T-cell (primary cell): ENCODE results near the gene GARIN1A. TPM values are rescaled to one million over a fixed set of nuclear protein-coding genes. Genes with fewer than 3 reads are reported as not detected.

Experiments used
- ATAC-seq, 4 experiments: fragments of 200-7000 bp in 3 of 4; fragments of 150-1000 bp in 1 of 4; cut with Tn5 transposase; replicated peaks in 1 of 4; 1 replicate in 3 of 4; 2 replicates in 1 of 4; pipeline ENCODE4 v1.10.0; 2021; ENCODE audit warnings: moderate library complexity in 3 of 4, mild to moderate bottlenecking in 2 of 4, moderate number of reproducible peaks in 1 of 4
- CTCF ChIA-PET, 2 donors: fragments of 300-600 bp; sonication (Branson Sonifier 250); formaldehyde crosslinking; loops; one replicate each; lab custom pipeline; 2022; ENCODE audit warnings: antibody characterized with exemption in 2 of 2; lab: Charles Lee
- POLR2A ChIA-PET, 2 donors: fragments of 300-600 bp; sonication (Branson Sonifier 250); formaldehyde crosslinking; loops; one replicate each; lab custom pipeline; 2022; ENCODE audit warnings: antibody characterized with exemption in 2 of 2; lab: Charles Lee
- DNase-seq, 35 experiments: peaks; one replicate each; pipeline versions ENCODE4 v3.0.0 to v3.0.0-alpha.2; 2013 to 2023
- H3K27ac ChIP-seq: one replicate; pipeline ENCODE4 v1.5.1; 2013; ENCODE audit warnings: low read length
- H3K27me3 ChIP-seq, 2 experiments: replicated peaks in 1 of 2; 1 replicate in 1 of 2; 2 replicates in 1 of 2; pipeline versions ENCODE4 v1.6.1 to v1.7.0; 2013; ENCODE audit warnings: low read length in 1 of 2, mixed read lengths in 1 of 2; ENCODE audit not compliant: control insufficient read depth in 2 of 2, insufficient read depth in 2 of 2; ENCODE audit errors: extremely low read depth in 1 of 2
- H3K36me3 ChIP-seq, 2 donors: 1 replicate in 1 of 2; 2 replicates in 1 of 2; pipeline versions ENCODE4 v1.6.1 to v1.7.0; 2013; ENCODE audit warnings: low read length in 1 of 2; ENCODE audit not compliant: control insufficient read depth in 2 of 2, insufficient read depth in 1 of 2; ENCODE audit errors: extremely low read depth in 1 of 2
- H3K4me1 ChIP-seq, 2 experiments: 1 replicate in 1 of 2; 2 replicates in 1 of 2; pipeline versions ENCODE4 v1.6.1 to v1.7.0; 2013; ENCODE audit warnings: low read length in 2 of 2, mixed read lengths in 1 of 2; ENCODE audit not compliant: insufficient read depth in 2 of 2, control insufficient read depth in 1 of 2; ENCODE audit errors: extremely low read depth in 1 of 2
- H3K4me3 ChIP-seq, 2 donors: 1 replicate in 1 of 2; 2 replicates in 1 of 2; pipeline versions ENCODE4 v1.5.1 to v1.7.0; 2013; ENCODE audit warnings: mild to moderate bottlenecking in 2 of 2, low read length in 1 of 2, moderate library complexity in 1 of 2; ENCODE audit not compliant: control insufficient read depth in 1 of 2; ENCODE audit errors: extremely low read depth in 1 of 2
- H3K9me3 ChIP-seq: 2 replicates; pipeline ENCODE4 v1.7.0; 2013
- H3K27ac Mint-ChIP-seq, 2 donors: one replicate each; pipeline ENCODE4 v1.8.0; 2020 to 2021; ENCODE audit warnings: mild to moderate bottlenecking in 2 of 2, mixed read lengths in 2 of 2
- H3K27me3 Mint-ChIP-seq, 2 donors: one replicate each; pipeline ENCODE4 v1.8.0; 2021 to 2022; ENCODE audit warnings: mixed read lengths in 2 of 2
- H3K36me3 Mint-ChIP-seq: one replicate; pipeline ENCODE4 v1.8.0; 2021; ENCODE audit warnings: mixed read lengths
- H3K4me1 Mint-ChIP-seq, 3 donors: one replicate each; pipeline ENCODE4 v1.8.0; 2020 to 2022; ENCODE audit warnings: mixed read lengths in 3 of 3, mild to moderate bottlenecking in 1 of 3
- H3K4me3 Mint-ChIP-seq, 3 donors: one replicate each; pipeline ENCODE4 v1.8.0; 2020 to 2022; ENCODE audit warnings: mild to moderate bottlenecking in 3 of 3, mixed read lengths in 3 of 3, moderate library complexity in 3 of 3
- H3K9me3 Mint-ChIP-seq, 3 donors: one replicate each; pipeline ENCODE4 v1.8.0; 2020 to 2022; ENCODE audit warnings: mixed read lengths in 3 of 3
- WGBS: methylation state at CpG from one replicate; pipeline ENCODE4 v1.1.5; 2013; ENCODE audit warnings: missing lambda C conversion rate; ENCODE audit not compliant: insufficient coverage; 5-methylcytosine and 5-hydroxymethylcytosine counted together
- total RNA-seq, 35 experiments: library from RNA in 6 of 35; stranded (reverse) in 6 of 35; fragments of 120-200 nt in 1 of 35; gene quantifications; one replicate each; pipeline versions ENCODE4 v1.2.1 to v1.2.4 and lab custom pipeline; 2013 to 2026

Gene GARIN1A
- total RNA-seq, 5 donors from 2014 or later (not counting 1 experiment from before 2014, with no cell fraction given): 1.4 to 3.7 (median 3.2) TPM

DNA sequence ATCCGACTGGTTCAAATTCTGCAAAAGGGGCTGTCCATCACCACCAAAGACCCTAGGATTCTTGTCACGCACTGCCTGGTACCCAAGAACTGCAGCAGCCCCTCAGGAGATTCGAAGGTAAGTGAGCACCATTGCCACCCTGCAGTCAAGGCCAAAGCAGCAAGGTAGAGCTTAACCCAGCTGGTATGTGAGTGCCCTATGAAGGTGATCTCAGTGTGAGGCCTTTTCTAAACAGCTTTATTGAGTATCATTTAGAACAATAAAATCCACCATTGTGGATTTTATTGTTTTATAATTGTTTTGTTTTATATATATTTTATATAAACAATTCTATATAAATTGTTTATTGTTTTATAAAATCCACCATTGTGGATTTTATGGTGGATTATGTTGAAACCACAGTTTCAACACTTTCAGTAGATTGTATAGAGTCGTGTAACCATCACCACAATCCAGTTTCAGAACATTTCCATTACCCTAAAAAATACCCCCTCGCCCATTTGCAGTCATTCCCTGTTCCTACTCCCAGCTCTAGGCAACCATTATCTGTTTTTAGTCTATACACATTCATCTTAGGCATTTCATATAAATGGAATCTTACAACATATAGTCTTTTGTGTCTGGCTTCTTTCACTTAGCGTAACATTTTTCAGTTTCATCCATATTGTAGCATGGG, 47.0 kb downstream of the GARIN1A start:
- Histone ChIP-seq H3K27ac (no peak overlapping the region), H3K9me3 (no peaks in the 10 kb centered on the region), H3K36me3 (no peaks in the 10 kb centered on the region), H3K4me1 (no peaks in the 10 kb centered on the region), H3K27me3 (peaks cover 0 to 24% of the 10 kb centered on the region in 2 experiments), H3K4me3 (no peak overlapping the region)
- POLR2A ChIA-PET: no interaction called here
- no peak for DNase-seq
- CTCF ChIA-PET: interaction anchor here in 1 of 2 donors (1.1 kb wide), 1 partner anchor 19 kb away, joined by 3 read pairs; no protein-coding TSS in a partner anchor
- no peak overlapping the region for H3K27ac Mint-ChIP-seq
- WGBS: 87% methylated on average over 3 of the region's 6 CpGs
- no peak overlapping the region for H3K4me3 Mint-ChIP-seq
- ATAC-seq: no peak
- H3K9me3 Mint-ChIP-seq: no peaks in the 10 kb centered on the region
- no peaks in the 10 kb centered on the region for H3K36me3 Mint-ChIP-seq
- H3K4me1 Mint-ChIP-seq: no peaks in the 10 kb centered on the region
- peaks cover 17 to 21% of the 10 kb centered on the region in 2 donors for H3K27me3 Mint-ChIP-seq

DNA sequence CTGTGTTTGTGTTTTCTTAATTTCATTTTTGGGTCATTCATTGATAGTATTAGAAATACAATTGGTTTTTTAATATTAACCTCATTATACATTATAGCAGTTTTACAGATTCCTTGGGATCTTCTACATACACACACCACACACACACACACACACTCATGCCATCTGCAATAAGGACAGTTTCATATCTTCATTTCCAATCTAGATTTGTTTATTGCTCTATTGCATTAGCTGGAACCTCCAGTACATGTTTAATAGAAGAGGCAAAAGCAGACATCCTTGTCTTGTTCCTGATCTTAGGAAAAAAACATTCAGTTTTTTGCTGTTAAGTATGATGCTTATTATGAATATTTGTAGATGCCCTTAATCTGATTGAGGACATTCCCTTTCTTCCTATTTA, 49.3 kb downstream of the GARIN1A start:
- Histone ChIP-seq H3K36me3 (no peaks in the 10 kb centered on the region), H3K27me3 (peaks cover 0 to 7% of the 10 kb centered on the region in 2 experiments), H3K4me3 (no peak overlapping the region), H3K27ac (no peak overlapping the region), H3K9me3 (no peaks in the 10 kb centered on the region), H3K4me1 (no peaks in the 10 kb centered on the region)
- Mint-ChIP-seq H3K4me1 (no peaks in the 10 kb centered on the region), H3K27ac (no peak overlapping the region), H3K4me3 (no peak overlapping the region), H3K27me3 (peaks cover 9 to 10% of the 10 kb centered on the region in 2 donors), H3K9me3 (no peaks in the 10 kb centered on the region), H3K36me3 (no peaks in the 10 kb centered on the region)
- CTCF ChIA-PET: interaction anchor here in 1 of 2 donors (0.6 kb wide), 1 partner anchor 22 kb away, joined by 3 read pairs; no protein-coding TSS in a partner anchor
- POLR2A ChIA-PET: no interaction called here
- no peak for DNase-seq
- ATAC-seq: no peak

Other genes starting within 250 kb of the GARIN1A start
- 1 to 10 TPM; 2.0 to 4.8 (median 3.3) TPM for gene HILPDA, start 216.4 kb upstream of the GARIN1A start, total RNA-seq
- 10 to 100 TPM; 17.7 to 29.9 (median 26.1) TPM for gene METTL2B, start 195.5 kb upstream of the GARIN1A start, total RNA-seq
- gene CALU, start 67.1 kb downstream of the GARIN1A start, total RNA-seq: 10 to 100 TPM; 15.8 to 23.4 (median 16.7) TPM
- not detected for gene OPN1SW, start 103.5 kb downstream of the GARIN1A start, total RNA-seq
- gene CCDC136, start 119.7 kb downstream of the GARIN1A start, total RNA-seq: 10 to 100 TPM in 4 of 5 donors, 1 to 10 TPM in 1; 7.6 to 15.7 (median 14.6) TPM
- gene FLNC, start 158.1 kb downstream of the GARIN1A start, total RNA-seq: under 1 TPM; 0.05 to 0.93 (median 0.38) TPM
- gene ATP6V1F, start 190.6 kb downstream of the GARIN1A start, total RNA-seq: 10 to 100 TPM; 62.6 to 78.1 (median 75.5) TPM
- gene KCP, start 238.4 kb downstream of the GARIN1A start, total RNA-seq: under 1 TPM; 0.20 to 0.92 (median 0.53) TPM